ENCODE results near the gene VWA8.
"Not testable (repeated sequence)": the region's sequence is repeated elsewhere in the genome, so short reads cannot be mapped to it uniquely, and the experiment has no call there.

Gene VWA8

DNA sequence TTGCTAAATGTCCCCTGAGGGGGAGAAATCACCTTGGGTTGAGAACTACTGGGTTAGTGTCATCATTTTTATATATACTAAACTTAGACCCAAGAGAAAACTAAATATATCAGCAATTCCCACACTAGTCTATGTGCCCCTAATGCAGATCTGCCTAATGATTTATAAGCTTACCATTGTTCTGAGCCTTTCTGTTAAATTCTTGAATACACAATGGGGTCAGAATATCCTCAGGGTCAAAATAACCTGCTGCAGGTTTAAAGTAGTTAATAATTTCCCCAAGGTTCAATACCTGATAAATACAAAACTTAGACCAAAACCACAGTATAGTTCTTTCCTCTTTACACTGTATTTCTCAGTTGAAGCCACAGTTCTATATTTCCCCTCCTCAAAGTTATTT, 4.6 kb downstream of the VWA8 start:
- no peak for DNase-seq (ENCODE audit: low read depth)
- H3K4me3 ChIP-seq (ENCODE audit: low read length): no peak overlapping the region
- TF ChIP-seq, protein P1, sequence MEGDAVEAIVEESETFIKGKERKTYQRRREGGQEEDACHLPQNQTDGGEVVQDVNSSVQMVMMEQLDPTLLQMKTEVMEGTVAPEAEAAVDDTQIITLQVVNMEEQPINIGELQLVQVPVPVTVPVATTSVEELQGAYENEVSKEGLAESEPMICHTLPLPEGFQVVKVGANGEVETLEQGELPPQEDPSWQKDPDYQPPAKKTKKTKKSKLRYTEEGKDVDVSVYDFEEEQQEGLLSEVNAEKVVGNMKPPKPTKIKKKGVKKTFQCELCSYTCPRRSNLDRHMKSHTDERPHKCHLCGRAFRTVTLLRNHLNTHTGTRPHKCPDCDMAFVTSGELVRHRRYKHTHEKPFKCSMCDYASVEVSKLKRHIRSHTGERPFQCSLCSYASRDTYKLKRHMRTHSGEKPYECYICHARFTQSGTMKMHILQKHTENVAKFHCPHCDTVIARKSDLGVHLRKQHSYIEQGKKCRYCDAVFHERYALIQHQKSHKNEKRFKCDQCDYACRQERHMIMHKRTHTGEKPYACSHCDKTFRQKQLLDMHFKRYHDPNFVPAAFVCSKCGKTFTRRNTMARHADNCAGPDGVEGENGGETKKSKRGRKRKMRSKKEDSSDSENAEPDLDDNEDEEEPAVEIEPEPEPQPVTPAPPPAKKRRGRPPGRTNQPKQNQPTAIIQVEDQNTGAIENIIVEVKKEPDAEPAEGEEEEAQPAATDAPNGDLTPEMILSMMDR (IDR thresholded peaks at IDR 0.05; ENCODE audit: insufficient read depth, low read depth, low read length, missing control alignments): no peak

DNA sequence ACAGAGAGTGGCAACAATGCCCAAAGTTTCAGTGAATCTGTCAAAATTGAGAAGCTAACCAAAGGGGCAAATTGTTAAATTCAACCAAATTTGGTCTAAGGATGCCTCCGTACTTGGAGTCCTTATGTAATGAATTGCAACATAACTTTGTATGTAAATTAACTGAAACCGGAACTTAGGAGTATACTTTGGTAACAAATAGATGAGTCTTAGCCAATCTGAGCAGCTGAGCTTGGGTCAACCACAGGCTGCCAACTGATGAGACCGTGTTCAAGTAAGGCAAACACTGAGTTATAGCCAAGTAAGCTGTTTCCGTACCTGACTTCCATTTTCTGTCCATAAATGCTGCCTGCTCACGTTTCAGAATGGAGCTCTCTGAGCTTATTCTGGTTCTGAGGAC, 5.3 kb downstream of the VWA8 start:
- TF ChIP-seq, protein P1 (IDR thresholded peaks at IDR 0.05; ENCODE audit: insufficient read depth, low read depth, low read length, missing control alignments): no peak
- H3K4me3 ChIP-seq (ENCODE audit: low read length): no peak overlapping the region
- DNase-seq (ENCODE audit: low read depth): no peak

DNA sequence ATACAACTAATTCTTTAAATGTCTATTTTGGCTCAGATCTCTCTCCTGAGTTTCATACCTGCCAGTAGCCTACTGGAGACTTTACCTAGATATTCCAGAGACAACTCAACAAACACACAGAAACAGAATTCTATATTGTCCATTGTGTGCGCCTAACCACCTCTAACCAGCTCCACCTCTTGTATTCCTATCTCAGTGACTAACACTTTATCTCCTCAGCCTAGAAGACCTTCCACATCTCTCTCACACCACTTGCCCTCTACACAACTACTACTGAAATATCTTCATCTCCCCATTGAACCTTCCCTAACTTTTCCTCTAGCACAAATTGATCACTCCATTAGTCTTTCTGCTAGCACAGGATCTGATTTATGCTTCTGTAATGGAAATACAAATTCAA, 6.7 kb downstream of the VWA8 start:
- TF ChIP-seq, protein P1 (IDR thresholded peaks at IDR 0.05; ENCODE audit: insufficient read depth, low read depth, low read length, missing control alignments): no peak
- H3K4me3 ChIP-seq (ENCODE audit: low read length): no peak overlapping the region
- DNase-seq (ENCODE audit: low read depth): no peak

DNA sequence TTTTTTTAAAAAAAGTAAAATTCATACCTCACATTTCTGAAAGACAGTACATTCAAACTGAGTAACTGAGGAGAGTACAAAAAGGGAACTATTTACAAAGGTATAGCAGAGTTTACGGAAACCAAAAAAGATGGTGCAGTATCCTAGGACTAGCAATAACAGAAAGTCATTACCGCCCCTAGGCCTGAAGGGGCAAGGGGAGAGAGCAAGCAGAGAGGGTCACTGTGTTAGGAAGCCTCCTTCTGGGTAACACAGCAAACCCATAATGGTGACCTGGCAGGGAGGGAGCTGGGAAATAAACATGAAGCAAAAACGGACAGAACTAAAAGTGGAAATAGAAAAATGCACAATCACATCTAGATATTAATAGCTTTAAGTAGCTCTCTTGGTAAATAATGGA, 8.2 kb downstream of the VWA8 start:
- TF ChIP-seq, protein P1 (IDR thresholded peaks at IDR 0.05; ENCODE audit: insufficient read depth, low read depth, low read length, missing control alignments): no peak
- DNase-seq (ENCODE audit: low read depth): no peak
- no peak overlapping the region for H3K4me3 ChIP-seq (ENCODE audit: low read length)

DNA sequence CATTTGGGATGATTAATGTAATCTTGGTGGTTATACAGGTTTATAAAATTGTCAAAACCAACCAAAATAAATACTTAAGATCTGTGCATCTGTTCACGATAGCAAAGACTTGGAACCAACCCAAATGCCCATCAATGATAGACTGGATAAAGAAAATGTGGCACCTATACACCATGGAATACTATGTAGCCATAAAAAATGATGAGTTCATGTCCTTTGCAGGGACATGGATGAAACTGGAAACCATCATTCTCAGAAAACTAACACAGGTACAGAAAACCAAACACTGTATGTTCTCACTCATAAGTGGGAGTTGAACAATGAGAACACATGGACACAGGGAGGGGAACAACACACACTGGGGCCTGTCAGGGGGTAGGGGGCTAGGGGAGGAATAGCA, 11.8 kb downstream of the VWA8 start:
- DNase-seq (ENCODE audit: low read depth); H3K4me3 ChIP-seq (ENCODE audit: low read length): not testable (repeated sequence)

DNA sequence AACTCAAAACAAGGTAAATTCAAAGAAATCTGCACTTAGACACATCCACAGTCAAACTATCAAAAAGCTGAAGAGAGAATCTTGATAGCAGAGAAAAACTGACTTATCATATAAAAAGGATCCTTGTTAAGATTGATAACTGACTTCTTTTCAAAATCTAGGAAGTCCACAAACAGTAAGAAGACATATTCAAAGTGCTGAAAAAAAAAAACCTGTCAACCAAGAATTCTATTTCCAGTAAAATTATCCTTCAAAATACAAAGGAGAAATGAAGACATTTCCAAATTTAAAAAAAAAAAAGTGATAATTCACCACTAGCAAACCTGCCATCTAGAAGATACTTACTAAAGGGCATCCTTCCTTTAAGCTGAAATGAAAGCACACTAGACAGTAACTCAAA, 15.0 kb downstream of the VWA8 start:
- H3K4me3 ChIP-seq (ENCODE audit: low read length): no peak overlapping the region
- TF ChIP-seq, protein P1 (IDR thresholded peaks at IDR 0.05; ENCODE audit: insufficient read depth, low read depth, low read length, missing control alignments): no peak
- DNase-seq (ENCODE audit: low read depth): no peak

DNA sequence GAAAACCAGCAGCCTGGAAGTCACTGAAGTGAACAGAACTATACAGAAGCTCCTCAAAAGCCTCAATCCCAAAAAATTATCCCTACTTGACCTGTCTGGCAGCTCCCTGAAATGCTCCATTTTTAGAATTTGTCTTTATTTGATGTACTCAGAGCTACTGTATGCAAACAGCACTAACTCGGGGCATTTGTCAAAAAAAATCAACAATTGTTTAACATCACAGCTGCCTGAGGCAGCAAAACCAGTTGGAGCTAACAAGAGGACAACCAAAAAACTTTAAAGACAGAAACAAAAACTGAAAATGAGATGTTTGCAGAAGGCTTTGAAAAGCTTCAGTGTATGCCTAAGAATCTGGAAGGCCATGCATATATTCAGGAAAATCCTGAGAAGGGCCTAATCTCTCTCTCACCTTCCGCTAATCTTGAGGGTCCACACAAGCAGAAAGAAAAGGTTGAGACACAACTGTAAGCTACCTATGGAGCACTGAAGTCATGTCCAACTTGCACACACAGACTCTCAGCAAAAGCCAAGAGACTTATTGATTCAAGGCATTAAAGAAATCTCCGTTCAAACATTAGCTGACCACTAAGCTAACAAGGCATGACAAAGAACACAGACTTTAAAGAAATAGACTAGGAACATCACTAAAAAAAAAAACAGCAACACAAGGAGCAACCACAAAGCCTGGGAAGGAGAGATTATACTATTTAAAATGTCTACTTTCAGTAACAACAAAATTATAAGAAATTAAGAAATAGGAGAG, 16.1 kb downstream of the VWA8 start:
- DNase-seq (ENCODE audit: low read depth): no peak
- H3K4me3 ChIP-seq (ENCODE audit: low read length): no peak overlapping the region
- TF ChIP-seq, protein P1 (IDR thresholded peaks at IDR 0.05; ENCODE audit: insufficient read depth, low read depth, low read length, missing control alignments): no peak
